Measurements from ENCODE around the gene PLA2G4C.

- no peak for TF ChIP-seq CTCF (IDR thresholded peaks at IDR 0.05; ENCODE audit: low read length)
- TF ChIP-seq EZH2phosphoT487 (IDR thresholded peaks at IDR 0.05; ENCODE audit: low read length) = no peak
Measured at GRCh38 chr19:48053856-48054255, 56.8 kb downstream of the PLA2G4C start.

All from MM.1S (cell line).